Fibroblast of lung (primary cell): ENCODE results near the gene INAFM1.

ENCODE experiments used
- CTCF ChIP-seq, 2 donors: IDR thresholded peaks in 1 of 2; conservative IDR thresholded peaks in 1 of 2; 1 replicate in 1 of 2; 2 replicates in 1 of 2; pipeline ENCODE4 v1.5.1; 2011 to 2012; ENCODE audit warnings: low read length in 2 of 2, control low read depth in 1 of 2, inconsistent platforms in 1 of 2, low read depth in 1 of 2, mild to moderate bottlenecking in 1 of 2
- EZH2 ChIP-seq: IDR thresholded peaks from 2 replicates; pipeline ENCODE4 v1.5.1; 2012; ENCODE audit warnings: low read length, control low read depth, mild to moderate bottlenecking; ENCODE audit errors: missing control alignments

GRCh38 chr19:47310323-47310722, 35.6 kb downstream of the INAFM1 start:
- TF ChIP-seq CTCF (conservative IDR thresholded peaks at IDR 0.05 in 1 of 2, IDR thresholded peaks at IDR 0.05 in 1 of 2; ENCODE audit: low read depth in 1 of 2, low read length in 2 of 2) (no peak), EZH2 (no peak)
